Inflammatory macrophage treated with lipopolysaccharide for 1 hour (primary cell): ENCODE measurements around the gene GNAS-AS1.

Experiments used
- DNase-seq, 2 donors: peaks; one replicate each; pipeline ENCODE4 v3.0.0-alpha.2; 2020 to 2022

GNAS-AS1 gene

GRCh38 chr20:58802061-58802460 lies 48.6 kb downstream of the GNAS-AS1 start:
- DNase-seq, result no peak

DNA sequence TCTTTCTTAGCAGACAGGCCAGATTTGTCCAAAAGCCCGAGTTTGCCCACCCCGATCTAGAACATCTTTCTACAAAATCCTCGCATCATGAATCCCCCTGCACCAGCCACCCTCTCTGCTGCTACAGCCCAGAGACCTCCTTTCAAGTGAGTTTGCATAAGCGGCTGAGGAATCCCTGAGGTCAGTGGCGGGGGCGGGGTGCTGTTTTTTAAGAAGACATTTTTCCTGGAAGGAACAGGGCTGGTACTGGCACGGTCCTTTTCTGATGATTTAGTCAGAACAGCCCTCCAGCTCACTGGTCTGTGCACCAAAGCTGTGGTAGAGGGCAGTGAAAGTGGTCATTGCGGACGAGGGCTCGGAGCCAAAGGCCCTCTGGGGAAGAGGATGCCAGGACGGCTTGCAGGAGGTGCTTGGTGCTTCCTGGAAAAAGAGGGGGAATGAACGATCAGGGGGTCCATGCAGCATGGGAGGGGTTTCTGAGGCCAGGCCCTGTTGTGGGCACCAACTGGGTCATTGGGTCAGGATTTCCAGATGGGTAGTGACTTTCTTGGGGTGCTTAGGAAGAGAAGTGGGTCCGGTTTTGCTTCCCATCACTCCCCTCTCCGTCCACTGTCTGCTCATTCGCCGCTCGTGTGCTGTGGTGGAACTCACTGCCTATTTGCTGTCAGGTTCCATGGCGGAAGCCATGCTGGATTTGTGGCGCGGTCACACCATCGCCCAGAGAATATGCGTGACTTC lies 50.4 kb downstream of the GNAS-AS1 start:
- no peak for DNase-seq

DNA sequence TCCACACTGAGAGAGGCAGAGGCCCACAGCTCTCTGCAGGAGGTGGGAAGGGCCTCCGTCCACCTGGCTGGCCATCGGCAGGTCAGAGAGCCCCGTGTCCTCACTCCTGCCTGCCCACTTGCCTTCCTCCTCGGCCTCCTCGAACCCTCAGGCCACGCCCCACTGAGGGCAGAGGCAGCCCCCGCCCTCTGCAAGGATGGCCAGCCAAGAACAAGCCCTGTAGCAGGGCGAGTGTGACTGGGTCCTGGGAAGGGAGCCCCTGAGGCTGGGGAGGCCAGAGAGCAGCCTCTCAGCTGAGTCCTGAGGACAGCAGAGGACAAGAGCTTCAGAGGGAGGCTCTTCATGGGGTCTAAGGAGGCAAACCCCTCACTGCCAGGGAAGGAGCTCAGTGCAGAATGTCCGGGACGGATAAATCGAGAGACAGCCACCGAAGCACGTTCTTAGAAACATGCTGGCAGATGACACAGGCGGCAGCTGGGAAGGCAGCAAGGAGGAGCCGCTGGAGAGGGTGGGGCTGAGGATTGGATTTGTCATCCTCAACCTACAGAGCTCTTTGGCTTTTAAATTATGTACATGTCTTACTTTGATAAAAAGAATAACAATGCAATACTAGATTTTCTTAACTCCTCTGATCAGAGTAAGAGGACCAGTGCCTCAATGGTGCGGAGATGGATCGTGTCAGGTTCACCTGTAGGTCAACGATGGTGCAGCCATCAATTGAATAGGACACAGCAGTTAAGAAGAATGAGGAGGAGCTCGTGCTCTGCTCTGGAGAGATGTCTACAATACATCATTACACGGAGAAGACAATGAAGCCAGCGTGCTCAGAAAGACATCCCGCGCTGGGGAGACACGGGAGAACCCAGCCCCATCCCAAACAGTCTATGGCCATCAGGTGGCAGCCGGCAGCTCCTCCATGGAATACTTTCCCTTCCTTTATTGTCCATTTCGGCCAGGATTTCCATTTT lies 53.0 kb downstream of the GNAS-AS1 start:
- no peak for DNase-seq

DNA sequence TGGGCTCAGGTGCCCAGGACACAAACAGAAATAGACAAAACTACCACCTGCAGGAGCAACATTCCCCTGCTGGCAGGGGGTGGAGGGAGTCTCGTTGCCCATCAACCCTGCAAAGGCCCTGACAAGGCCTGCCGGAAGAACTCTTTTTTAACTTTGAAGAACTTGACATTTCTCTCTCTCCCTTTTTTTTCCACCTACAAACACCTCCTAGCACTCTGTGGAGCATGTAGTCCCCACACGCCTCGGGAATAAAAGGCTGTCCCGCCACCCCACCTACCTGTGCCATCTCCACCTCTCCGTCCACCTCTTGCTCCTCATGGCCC lies 54.8 kb downstream of the GNAS-AS1 start:
- no peak for DNase-seq

GRCh38 chr20:58795181-58795922 lies 55.4 kb downstream of the GNAS-AS1 start:
- DNase-seq, result no peak

DNA sequence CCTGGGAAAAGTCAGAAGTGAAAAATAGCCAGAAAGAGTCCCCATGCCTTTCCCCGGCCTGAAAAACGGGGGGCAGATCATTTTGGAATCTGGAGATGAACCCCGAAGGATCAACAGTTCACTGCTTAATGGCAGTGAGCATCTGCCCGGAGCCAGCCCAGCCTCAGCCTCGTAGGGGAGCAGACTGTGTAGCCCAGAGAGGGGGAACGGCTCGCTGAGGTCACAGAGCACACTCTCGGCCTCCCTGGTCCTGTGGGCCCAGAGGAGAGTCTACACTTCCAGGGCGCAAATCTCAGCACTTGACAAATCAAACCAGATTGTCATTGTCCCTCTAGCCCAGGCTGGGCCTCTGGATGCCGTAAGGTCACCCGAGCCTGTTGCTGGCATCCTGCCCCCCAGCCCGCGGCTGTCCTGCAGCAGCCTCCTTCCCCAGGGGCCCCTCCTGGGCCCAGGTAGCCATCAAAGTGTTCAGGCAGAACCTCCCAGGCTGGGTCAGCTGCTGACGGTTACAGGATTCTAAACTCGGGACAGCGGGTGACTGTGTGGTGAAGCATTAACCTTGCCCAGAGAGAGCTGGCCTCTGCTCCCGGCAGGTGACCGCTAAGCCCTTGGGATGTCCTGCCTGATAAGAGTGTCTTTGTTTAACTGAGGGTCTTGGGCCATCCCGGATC lies 56.1 kb downstream of the GNAS-AS1 start:
- no peak for DNase-seq

DNA sequence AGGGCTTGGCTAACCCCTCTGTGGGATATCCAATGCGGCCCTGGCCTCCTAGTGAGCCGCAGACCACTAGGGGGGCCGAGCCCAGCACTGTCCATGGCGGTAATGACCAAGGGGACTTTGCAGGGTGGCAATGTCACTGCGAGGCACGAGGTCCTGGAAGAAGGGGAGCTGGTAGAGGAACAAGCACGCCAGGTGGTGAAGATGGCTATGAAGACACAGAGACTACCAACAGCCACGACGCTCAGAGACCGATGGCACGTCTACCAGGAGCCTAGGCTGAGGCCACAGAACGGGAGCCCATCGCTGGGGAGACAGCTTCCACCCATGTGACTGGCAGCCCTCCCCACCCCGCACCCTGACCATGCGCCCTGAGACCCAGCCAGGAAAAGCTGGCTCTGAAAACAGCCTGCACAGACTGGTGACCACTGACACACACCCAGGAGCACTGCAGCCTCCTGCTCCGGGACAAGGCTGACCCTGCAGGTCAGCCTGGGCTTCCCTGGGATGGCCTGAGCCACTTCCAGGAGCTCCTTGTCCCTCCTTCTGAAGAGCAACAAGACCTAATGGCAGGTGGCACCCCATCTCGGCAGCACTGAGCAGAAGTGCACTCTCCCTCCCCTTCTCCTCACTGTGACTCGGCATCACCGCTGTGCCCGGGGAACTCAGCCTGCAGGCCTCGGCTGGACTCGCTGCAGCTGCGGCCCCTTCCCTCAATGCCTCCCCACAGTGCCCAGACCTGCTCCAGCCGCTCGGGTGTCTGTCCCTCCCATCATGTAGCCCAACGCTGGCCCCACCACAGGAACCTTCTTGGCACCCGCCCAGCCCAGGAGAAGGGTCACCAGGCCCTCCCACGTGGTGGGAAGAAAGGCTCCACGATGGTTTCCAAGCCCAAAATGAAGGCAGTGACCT lies 56.9 kb downstream of the GNAS-AS1 start:
- no peak for DNase-seq

DNA sequence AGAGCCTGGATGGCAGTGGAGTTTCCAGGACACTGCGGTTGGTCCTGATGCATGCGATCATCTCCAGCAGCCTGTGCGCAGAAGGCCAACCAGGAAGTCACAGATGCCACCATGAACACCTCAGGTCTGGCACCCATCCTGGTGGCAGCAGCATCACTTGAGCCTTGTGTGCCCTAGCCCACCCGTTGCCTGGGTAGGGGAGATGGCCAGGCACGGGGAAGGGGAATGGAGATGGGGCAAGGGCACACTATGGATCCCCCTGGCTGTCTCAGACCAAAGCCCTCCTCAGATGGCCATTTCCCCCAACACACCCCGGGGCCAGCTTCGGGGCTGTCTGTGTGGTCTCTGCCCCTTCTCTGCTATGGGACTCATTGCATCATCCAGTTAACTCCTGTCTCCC lies 58.3 kb downstream of the GNAS-AS1 start:
- DNase-seq, result no peak

GRCh38 chr20:58791286-58791685 lies 59.4 kb downstream of the GNAS-AS1 start:
- DNase-seq, result no peak

GRCh38 chr20:58790454-58790853 lies 60.2 kb downstream of the GNAS-AS1 start:
- no peak for DNase-seq

DNA sequence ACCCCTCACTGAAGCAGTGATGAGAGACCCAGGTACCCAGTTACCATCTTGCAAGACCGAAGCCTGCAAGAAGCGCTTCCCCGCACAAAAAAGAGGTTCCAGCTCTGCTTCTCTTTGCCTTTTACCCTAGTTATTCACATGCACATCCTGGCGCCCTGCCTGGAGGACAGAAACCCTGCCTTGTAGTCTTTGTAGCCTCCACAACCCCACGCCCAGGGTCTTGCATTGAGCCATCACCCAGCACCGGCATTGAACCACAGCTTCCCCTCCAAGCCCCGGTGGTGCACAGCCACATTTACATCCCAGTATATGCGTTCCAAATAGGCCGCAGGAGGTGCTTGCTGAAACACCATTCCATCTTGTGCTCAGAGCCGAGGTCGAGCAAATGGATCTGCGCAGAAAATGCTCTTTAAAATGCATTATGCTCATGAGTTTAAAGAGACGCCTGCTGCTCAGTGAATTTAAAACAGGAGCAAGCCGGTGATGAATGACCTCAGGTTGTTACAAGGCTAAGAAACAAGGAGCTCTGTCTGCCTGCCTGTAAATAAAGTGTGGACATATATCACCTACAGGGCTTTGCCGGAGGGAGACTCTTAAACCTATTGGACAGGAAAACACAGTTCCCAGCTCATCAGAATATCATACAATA lies 61.7 kb downstream of the GNAS-AS1 start:
- DNase-seq, result no peak

DNA sequence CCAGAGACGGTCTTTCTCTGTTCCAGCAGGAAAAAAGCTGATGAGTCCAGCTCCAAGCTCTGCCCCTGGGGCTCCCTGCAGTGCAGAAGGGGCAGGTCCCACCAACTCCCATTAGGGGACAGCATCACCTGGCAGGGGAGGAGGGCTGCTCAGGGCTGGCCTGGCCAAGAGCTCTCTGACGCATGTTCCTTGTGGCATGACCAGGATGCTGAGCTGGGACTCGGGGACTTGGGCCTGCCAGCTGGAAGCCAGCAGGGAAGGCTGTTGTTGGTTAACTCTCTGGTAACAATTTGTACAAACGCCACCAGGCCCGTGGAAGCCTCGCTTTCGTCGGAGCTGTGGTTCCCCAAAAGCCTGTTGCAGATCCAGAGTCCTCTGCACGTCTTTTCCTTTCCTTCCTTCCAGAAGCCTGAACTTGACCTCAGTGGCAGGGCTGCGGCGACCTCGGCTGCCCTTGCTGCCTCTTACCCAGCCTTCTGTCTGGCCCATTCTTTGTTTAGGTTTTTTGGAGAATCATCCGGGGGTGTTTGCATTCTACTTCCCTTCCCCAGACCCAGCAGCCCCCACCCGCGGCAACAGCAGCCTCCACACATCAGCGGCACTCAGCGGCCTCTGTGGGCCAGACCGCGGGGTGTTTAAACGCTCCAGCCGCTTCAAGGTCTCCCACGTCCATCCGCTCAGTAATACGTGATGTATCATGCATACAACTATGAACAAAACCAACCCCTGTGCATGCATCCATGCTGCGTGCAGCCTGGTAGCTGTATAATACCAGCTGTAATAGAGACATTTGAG lies 63.3 kb downstream of the GNAS-AS1 start:
- no peak for DNase-seq

- DNase-seq, result no peak
Observed at GRCh38 chr20:58784321-58785074, 66.2 kb downstream of the GNAS-AS1 start.

- DNase-seq, result no peak
Observed at GRCh38 chr20:58783511-58784011, 67.1 kb downstream of the GNAS-AS1 start.

DNA sequence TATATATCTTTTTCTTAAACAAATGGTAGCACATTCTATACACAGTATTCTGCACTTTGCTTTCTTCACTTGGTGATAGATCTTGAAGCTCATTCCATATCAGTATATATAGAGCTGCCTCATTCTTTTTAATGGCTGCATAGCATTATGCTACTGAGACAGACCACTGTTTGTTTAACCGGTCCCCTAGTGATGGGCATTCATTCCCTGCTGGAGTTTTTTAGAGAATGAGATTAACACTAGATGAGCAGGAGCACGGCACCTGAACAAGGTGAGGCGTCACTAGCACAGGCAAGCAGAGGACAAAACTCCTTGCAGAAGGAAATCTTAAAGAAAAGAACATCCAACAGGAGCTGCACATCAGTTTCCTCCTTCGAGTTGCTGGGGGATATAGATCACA lies 69.6 kb downstream of the GNAS-AS1 start:
- DNase-seq, result no peak

DNA sequence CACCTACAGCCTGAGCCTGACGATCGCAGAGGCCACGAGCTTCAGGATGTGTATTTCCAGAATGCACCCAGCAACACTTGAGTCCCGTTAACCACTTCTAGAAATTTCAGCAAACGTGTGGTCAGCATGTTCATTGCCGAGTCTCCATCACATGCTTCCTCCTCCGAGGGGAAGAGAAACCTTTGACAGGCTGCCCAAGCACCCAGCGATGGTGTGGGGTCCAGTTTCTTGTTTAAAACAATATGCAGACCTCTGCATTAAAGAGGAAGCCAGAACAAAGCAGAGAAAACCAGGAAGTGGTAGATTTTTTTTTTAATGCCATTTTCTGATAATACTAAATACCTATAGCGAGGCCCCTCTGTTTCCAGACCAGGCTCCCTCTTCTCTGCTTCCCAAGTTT lies 71.9 kb downstream of the GNAS-AS1 start:
- DNase-seq, result no peak

- no peak for DNase-seq
Observed at GRCh38 chr20:58777657-58778056, 73.0 kb downstream of the GNAS-AS1 start.

DNA sequence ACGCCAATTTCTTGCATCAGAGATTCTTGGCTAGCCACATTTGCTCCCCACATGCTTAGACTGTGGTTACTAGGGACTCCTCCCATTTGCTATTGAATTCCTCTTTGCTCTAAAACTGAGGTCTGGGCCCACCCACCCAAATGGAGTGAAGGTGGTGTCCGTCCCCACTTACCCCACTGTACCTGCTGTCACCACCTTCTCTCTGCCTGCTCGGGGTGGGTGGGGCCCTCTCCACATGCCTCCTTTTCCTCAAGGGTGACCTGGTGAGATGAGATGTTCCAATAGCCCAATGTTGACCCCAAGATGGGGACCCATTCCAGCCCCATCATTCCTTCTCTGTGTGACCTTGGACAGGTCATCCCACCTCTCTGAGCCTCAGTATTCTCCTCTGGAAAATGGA lies 74.6 kb downstream of the GNAS-AS1 start:
- DNase-seq, result no peak

DNA sequence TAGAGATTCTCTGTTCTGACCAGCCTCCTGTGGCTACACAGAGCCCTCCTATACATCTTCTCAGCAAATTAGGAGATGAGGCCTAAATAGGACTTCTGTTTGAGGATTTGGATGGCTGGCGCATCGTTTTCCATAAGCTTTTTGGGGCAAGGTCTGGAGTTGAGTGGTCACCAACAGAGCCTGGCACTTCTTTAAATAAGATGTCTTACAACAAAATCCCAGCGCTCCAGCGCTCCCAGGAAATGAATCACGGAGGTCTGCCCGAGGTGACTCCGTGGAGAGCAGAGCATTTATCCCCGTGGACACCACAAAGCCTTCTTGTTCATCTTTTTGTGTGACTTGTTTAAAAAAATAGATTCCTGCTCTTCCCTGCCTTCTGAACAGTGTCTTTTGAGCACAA lies 75.3 kb downstream of the GNAS-AS1 start:
- DNase-seq, result no peak
